HepG2 (cell line): ENCODE results near the gene THSD4. TPM values are rescaled to one million over a fixed set of nuclear protein-coding genes. Genes with fewer than 3 reads are reported as not detected.

Experiments
- ATAC-seq: fragments of 200-7000 bp; cut with Tn5 transposase; 3 replicates; pipeline ENCODE4 v1.9.1; 2020; ENCODE audit warnings: mild to moderate bottlenecking, moderate library complexity
- BruUV-seq: library from RNA; stranded (reverse); fragments of 400-500 nt; replicated peaks from 2 replicates; lab custom pipeline; 2021; lab: Mats Ljungman, UMichigan
- CTCF ChIA-PET: fragments of 300-600 bp; formaldehyde crosslinking; extraction: SDS; loops from one replicate; lab custom pipeline; 2021; ENCODE audit warnings: low total read pairs, inconsistent platforms, low intra/inter-chr PET ratio; lab: Yijun Ruan, JAX
- POLR2A ChIA-PET: fragments of 350-600 bp; sonication (Branson Sonifier 250); formaldehyde crosslinking; loops from one replicate; lab custom pipeline; 2020; ENCODE audit warnings: antibody characterized with exemption, inconsistent platforms; lab: Yijun Ruan, JAX
- DNase-seq: peaks from one replicate; pipeline ENCODE4 v3.0.0-alpha.2; 2015; ENCODE audit warnings: low spot score
- FAIRE-seq: peaks from 3 replicates; lab custom pipeline; 2011; peaks lifted over from hg19 to GRCh38; lab: Jason Lieb, UNC
- H2AFZ ChIP-seq: one replicate; pipeline ENCODE4 v1.6.1; 2011; ENCODE audit warnings: low read length, inconsistent platforms
- H3K27ac ChIP-seq: fragments of 300-600 bp; 3 replicates; pipeline ENCODE4 v1.8.0; 2011; ENCODE audit warnings: mixed run types, mild to moderate bottlenecking, mixed read lengths, low read length, inconsistent platforms; ENCODE audit not compliant: insufficient read depth; ENCODE audit errors: extremely low read length
- H3K27me3 ChIP-seq, 2 experiments: fragments of 200-600 bp in 1 of 2; 2 replicates in 1 of 2; 3 replicates in 1 of 2; pipeline versions ENCODE4 v1.6.0 to v1.8.0; 2011; ENCODE audit warnings: low read length in 2 of 2, mild to moderate bottlenecking in 2 of 2, moderate library complexity in 2 of 2, inconsistent platforms in 1 of 2; ENCODE audit not compliant: insufficient read depth in 2 of 2, control insufficient read depth in 1 of 2
- H3K36me3 ChIP-seq, 2 experiments: fragments of 200-600 bp in 1 of 2; replicated peaks in 1 of 2; 2 replicates in 1 of 2; 3 replicates in 1 of 2; pipeline versions ENCODE4 v1.5.1 to v1.8.0; 2011; ENCODE audit warnings: low read length in 2 of 2, inconsistent platforms in 1 of 2; ENCODE audit not compliant: insufficient read depth in 2 of 2, control insufficient read depth in 1 of 2
- H3K4me1 ChIP-seq: 2 replicates; pipeline ENCODE4 v1.5.1; 2012; ENCODE audit warnings: low read length, inconsistent platforms; ENCODE audit not compliant: insufficient read depth
- H3K4me2 ChIP-seq: 2 replicates; pipeline ENCODE4 v1.6.0; 2011; ENCODE audit warnings: low read depth, low read length, inconsistent platforms
- H3K4me3 ChIP-seq, 3 experiments: fragments of 200-600 bp in 1 of 3; sonication (generic), shearing (Covaris generic) in 1 of 3; replicated peaks in 1 of 3; 2 replicates each; pipeline ENCODE4 v1.5.1; 2011 to 2016; ENCODE audit warnings: low read length in 3 of 3, inconsistent platforms in 2 of 3, low read depth in 2 of 3, mild to moderate bottlenecking in 2 of 3, control low read depth in 1 of 3, mixed read lengths in 1 of 3; ENCODE audit not compliant: insufficient read depth in 1 of 3
- H3K79me2 ChIP-seq: one replicate; pipeline ENCODE4 v1.6.1; 2011; ENCODE audit warnings: low read length, inconsistent platforms; ENCODE audit not compliant: insufficient read depth
- H3K9ac ChIP-seq: 2 replicates; pipeline ENCODE4 v1.6.0; 2011; ENCODE audit warnings: mild to moderate bottlenecking, low read depth, low read length, inconsistent platforms; ENCODE audit not compliant: insufficient read depth
- H3K9me3 ChIP-seq: 2 replicates; pipeline ENCODE4 v1.5.1; 2012; ENCODE audit warnings: mild to moderate bottlenecking, low read length
- H4K20me1 ChIP-seq: 2 replicates; pipeline ENCODE4 v1.6.0; 2011; ENCODE audit warnings: inconsistent platforms, mild to moderate bottlenecking, low read length, moderate library complexity; ENCODE audit not compliant: insufficient read depth
- DNMT1 ChIP-seq: sonication (generic); formaldehyde crosslinking; IDR thresholded peaks from 2 replicates; pipeline ENCODE4 v1.5.1; 2020; ENCODE audit warnings: mild to moderate bottlenecking, missing genetic modification reagents
- SALL2 ChIP-seq: sonication (generic); formaldehyde crosslinking; IDR thresholded peaks from 2 replicates; pipeline ENCODE4 v1.8.1; 2023; ENCODE audit warnings: mild to moderate bottlenecking, missing genetic modification reagents, inconsistent platforms
- ZNF160 ChIP-seq: sonication (generic); formaldehyde crosslinking; IDR thresholded peaks from 2 replicates; pipeline ENCODE4 v1.8.0; 2022; ENCODE audit warnings: mild to moderate bottlenecking, inconsistent platforms, missing genetic modification reagents
- WGBS: methylation state at CpG from one replicate; pipeline ENCODE4 v1.1.6; 2017; ENCODE audit warnings: low lambda C conversion rate; 5-methylcytosine and 5-hydroxymethylcytosine counted together
- in situ Hi-C: cut with HindIII; loops from 2 replicates; pipeline ENCODE4 v1.10.0; 2017; ENCODE audit warnings: low pct_unique_long_range_greater_than_20kb; ENCODE audit not compliant: extremely low pct_ligation_motif_present
- intact Hi-C: fragments of 100-400 bp; cut with micrococcal nuclease; formaldehyde crosslinking; loops from one replicate; pipeline ENCODE4 v1.10.0; 2022; ENCODE audit not compliant: unreplicated experiment
- polyA plus RNA-seq, 8 experiments: library from polyadenylated mRNA; depleted of rRNA in 3 of 8; stranded (reverse) in 7 of 8; unstranded in 1 of 8; fragments of >200 nt; fragmentation: Illumina TruSeq in 4 of 8; extraction: Trizol in 4 of 8; gene quantifications; 2 replicates each; pipeline versions ENCODE4 v1.2.1 to v1.2.3, GENCODE V29; 2011 to 2016; ENCODE audit warnings: low read depth in 4 of 8, missing spikeins in 1 of 8, mixed read lengths in 1 of 8; ENCODE audit not compliant: insufficient read depth in 1 of 8
- total RNA-seq, 5 experiments: library from RNA; depleted of rRNA; stranded (reverse); fragments of >200 nt; fragmentation: Illumina TruSeq; extraction: Trizol; gene quantifications; 2 replicates each; pipeline ENCODE4 v1.2.3, GENCODE V29; 2016; ENCODE audit warnings: low read depth in 1 of 5
- TF ChIP-seq, protein P1 (sequence below): sonication (generic); formaldehyde crosslinking; IDR thresholded peaks from 2 replicates; pipeline ENCODE4 v1.5.0; 2020; ENCODE audit warnings: missing genetic modification reagents

THSD4 gene
- total and polyA plus RNA-seq, 2 of the 13 experiments (the other 11 are each of a cell fraction or from before 2014, with no cell fraction given): 0.07 to 0.21 TPM

- TF ChIP-seq, protein P1, sequence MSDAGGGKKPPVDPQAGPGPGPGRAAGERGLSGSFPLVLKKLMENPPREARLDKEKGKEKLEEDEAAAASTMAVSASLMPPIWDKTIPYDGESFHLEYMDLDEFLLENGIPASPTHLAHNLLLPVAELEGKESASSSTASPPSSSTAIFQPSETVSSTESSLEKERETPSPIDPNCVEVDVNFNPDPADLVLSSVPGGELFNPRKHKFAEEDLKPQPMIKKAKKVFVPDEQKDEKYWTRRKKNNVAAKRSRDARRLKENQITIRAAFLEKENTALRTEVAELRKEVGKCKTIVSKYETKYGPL (CRISPR knock-in tag): no peak
- 0% methylated on average over 1 of the region's 1 CpG for WGBS
- Histone ChIP-seq H3K4me2 (no peak overlapping the region), H3K27ac (no peak overlapping the region), H4K20me1 (no peaks in the 10 kb centered on the region), H3K79me2 (no peaks in the 10 kb centered on the region), H3K27me3 (no peaks in the 10 kb centered on the region), H3K9me3 (no peaks in the 10 kb centered on the region), H3K4me3 (no peak overlapping the region), H3K36me3 (no peaks in the 10 kb centered on the region), H2AFZ (no peak overlapping the region), H3K4me1 (no peaks in the 10 kb centered on the region), H3K9ac (no peak overlapping the region)
- in situ Hi-C loops (no loop called here), intact Hi-C loops (no loop called here)
- FAIRE-seq (no peak), DNase-seq (no peak), ATAC-seq (no peak)
- BruUV-seq: no TSS peak
- POLR2A ChIA-PET: no interaction called here
- CTCF ChIA-PET: no interaction called here
Measured at GRCh38 chr15:71373917-71374316, 258.6 kb downstream of the THSD4 start.

- ATAC-seq (no peak), FAIRE-seq (no peak), DNase-seq (no peak)
- no peaks in the 10 kb centered on the region for H3K27me3 ChIP-seq
- no peak overlapping the region for H3K27ac ChIP-seq
- no peak overlapping the region for H3K4me3 ChIP-seq
- no peaks in the 10 kb centered on the region for H3K9me3 ChIP-seq
- no peak overlapping the region for H3K9ac ChIP-seq
- ChIA-PET POLR2A (no interaction called here), CTCF (no interaction called here)
- H3K79me2 ChIP-seq: no peaks in the 10 kb centered on the region
- in situ Hi-C loops (no loop called here), intact Hi-C loops (no loop called here)
- 13% methylated on average over 6 of the region's 6 CpGs for WGBS
- H4K20me1 ChIP-seq: no peaks in the 10 kb centered on the region
- H3K4me2 ChIP-seq: no peak overlapping the region
- H2AFZ ChIP-seq: no peak overlapping the region
- no TSS peak for BruUV-seq
- H3K36me3 ChIP-seq: no peaks in the 10 kb centered on the region
- TF ChIP-seq SALL2 (CRISPR knock-in tag): no peak
- TF ChIP-seq DNMT1: no peak
- no peak for TF ChIP-seq ZNF160 (CRISPR knock-in tag)
- TF ChIP-seq, all 625 proteins: peak for 0
- no peaks in the 10 kb centered on the region for H3K4me1 ChIP-seq
Measured at GRCh38 chr15:71374607-71375352, 259.5 kb downstream of the THSD4 start.
